H1 (cell line): ENCODE data around the gene LTC4S. TPM values are rescaled to one million over a fixed set of nuclear protein-coding genes. Genes with fewer than 3 reads are reported as not detected.

Experiments used
- CTCF ChIA-PET: fragments of 300-600 bp; sonication (Branson Sonifier 250); formaldehyde crosslinking; loops from one replicate; lab custom pipeline; 2021; ENCODE audit not compliant: partially characterized antibody; lab: Charles Lee
- POLR2A ChIA-PET: fragments of 300-600 bp; sonication (Branson Sonifier 250); formaldehyde crosslinking; loops from one replicate; lab custom pipeline; 2021; ENCODE audit warnings: inconsistent platforms; ENCODE audit not compliant: partially characterized antibody; lab: Charles Lee
- DNase-seq, 2 experiments: peaks; one replicate each; pipeline versions ENCODE4 v3.0.0 to v3.0.0-alpha.2; 2010 to 2022; ENCODE audit warnings: low spot score in 2 of 2, low read depth in 1 of 2, mixed read lengths in 1 of 2
- FAIRE-seq: peaks from 2 replicates; lab custom pipeline; 2011; peaks lifted over from hg19 to GRCh38; lab: Jason Lieb, UNC
- H2AFZ ChIP-seq: 2 replicates; pipeline ENCODE4 v1.8.1; 2012; ENCODE audit warnings: low read length, inconsistent platforms
- H2AK5ac ChIP-seq: 2 replicates; pipeline ENCODE4 v1.6.1; 2013; ENCODE audit warnings: low read depth, low read length
- H2BK120ac ChIP-seq: replicated peaks from 2 replicates; pipeline ENCODE3; 2013; ENCODE audit warnings: low read depth, low read length, inconsistent platforms
- H2BK12ac ChIP-seq: 2 replicates; pipeline ENCODE4 v1.6.1; 2013; ENCODE audit warnings: low read depth, low read length
- H2BK15ac ChIP-seq: 2 replicates; pipeline ENCODE4 v1.6.1; 2013; ENCODE audit warnings: low read length
- H2BK20ac ChIP-seq: 2 replicates; pipeline ENCODE4 v1.6.1; 2013; ENCODE audit warnings: low read length
- H2BK5ac ChIP-seq: 2 replicates; pipeline ENCODE4 v1.6.1; 2013; ENCODE audit warnings: low read depth, low read length
- H3K14ac ChIP-seq: 2 replicates; pipeline ENCODE4 v1.6.1; 2013; ENCODE audit warnings: inconsistent platforms; ENCODE audit not compliant: insufficient read length
- H3K18ac ChIP-seq: 2 replicates; pipeline ENCODE4 v1.6.1; 2013; ENCODE audit warnings: low read length; ENCODE audit errors: extremely low read depth
- H3K23ac ChIP-seq: 2 replicates; pipeline ENCODE4 v1.6.1; 2013; ENCODE audit warnings: inconsistent platforms; ENCODE audit not compliant: insufficient read length
- H3K23me2 ChIP-seq: 2 replicates; pipeline ENCODE4 v1.6.1; 2013; ENCODE audit warnings: low read depth, low read length
- H3K27ac ChIP-seq: 2 replicates; pipeline ENCODE4 v1.6.1; 2011; ENCODE audit warnings: low read depth, low read length, inconsistent platforms
- H3K27me3 ChIP-seq, 4 experiments: replicated peaks in 1 of 4; 1 replicate in 1 of 4; 2 replicates in 3 of 4; pipeline versions ENCODE4 v1.6.1 to v1.8.1; 2011 to 2013; ENCODE audit warnings: low read length in 3 of 4, mild to moderate bottlenecking in 3 of 4, inconsistent platforms in 2 of 4, mixed read lengths in 2 of 4, moderate library complexity in 1 of 4; ENCODE audit not compliant: control insufficient read depth in 3 of 4, insufficient read depth in 3 of 4; ENCODE audit errors: extremely low read depth in 1 of 4
- H3K36me3 ChIP-seq, 4 experiments: 2 replicates each; pipeline versions ENCODE4 v1.6.1 to v1.8.1; 2011 to 2013; ENCODE audit warnings: mild to moderate bottlenecking in 4 of 4, low read length in 3 of 4, moderate library complexity in 2 of 4, control low read depth in 1 of 4, inconsistent platforms in 1 of 4; ENCODE audit not compliant: insufficient read depth in 4 of 4, control insufficient read depth in 2 of 4
- H3K4ac ChIP-seq: replicated peaks from 2 replicates; pipeline ENCODE3; 2013; ENCODE audit warnings: low read length, low read depth, mixed read lengths, inconsistent platforms; ENCODE audit not compliant: insufficient read length
- H3K4me1 ChIP-seq, 4 experiments: replicated peaks in 1 of 4; 1 replicate in 1 of 4; 2 replicates in 3 of 4; pipeline versions ENCODE4 v1.6.1 to v1.8.1; 2011 to 2013; ENCODE audit warnings: low read length in 3 of 4, inconsistent platforms in 2 of 4, mixed read lengths in 1 of 4; ENCODE audit not compliant: insufficient read depth in 4 of 4, control insufficient read depth in 3 of 4
- H3K4me2 ChIP-seq, 2 experiments: 2 replicates each; pipeline versions ENCODE4 v1.6.1 to v1.8.1; 2011 to 2013; ENCODE audit warnings: low read depth in 2 of 2, low read length in 2 of 2, control low read depth in 1 of 2, inconsistent platforms in 1 of 2, mild to moderate bottlenecking in 1 of 2; ENCODE audit not compliant: insufficient read depth in 1 of 2
- H3K4me3 ChIP-seq, 4 experiments: fragments of 200-600, 300-600 bp in 1 of 4; sonication (generic), shearing (Covaris generic), sonication (Bioruptor Twin) in 1 of 4; 2 replicates each; pipeline versions ENCODE4 v1.5.1 to v1.8.1; 2011 to 2016; ENCODE audit warnings: low read length in 4 of 4, low read depth in 3 of 4, control low read depth in 2 of 4, inconsistent platforms in 2 of 4, mild to moderate bottlenecking in 2 of 4, mixed read lengths in 1 of 4, moderate library complexity in 1 of 4; ENCODE audit not compliant: insufficient read depth in 2 of 4; ENCODE audit errors: extremely low read depth in 1 of 4
- H3K56ac ChIP-seq: replicated peaks from 2 replicates; pipeline ENCODE3; 2013; ENCODE audit warnings: low read depth, mild to moderate bottlenecking, mixed read lengths, low read length, inconsistent platforms; ENCODE audit not compliant: insufficient read length
- H3K79me1 ChIP-seq: 2 replicates; pipeline ENCODE4 v1.6.1; 2013; ENCODE audit warnings: low read depth, low read length, control low read depth
- H3K79me2 ChIP-seq, 2 experiments: 2 replicates each; pipeline versions ENCODE4 v1.6.1 to v1.8.1; 2012 to 2013; ENCODE audit warnings: low read length in 2 of 2, mild to moderate bottlenecking in 2 of 2, inconsistent platforms in 1 of 2; ENCODE audit not compliant: insufficient read depth in 2 of 2, control insufficient read depth in 1 of 2
- H3K9ac ChIP-seq, 4 experiments: replicated peaks in 1 of 4; 1 replicate in 1 of 4; 2 replicates in 3 of 4; pipeline versions ENCODE4 v1.6.1 to v1.8.1; 2011 to 2013; ENCODE audit warnings: low read depth in 3 of 4, low read length in 3 of 4, control low read depth in 2 of 4, mild to moderate bottlenecking in 2 of 4, moderate library complexity in 2 of 4, inconsistent platforms in 1 of 4; ENCODE audit errors: extremely low read depth in 1 of 4
- H3K9me3 ChIP-seq, 2 experiments: 2 replicates each; pipeline versions ENCODE4 v1.6.1 to v1.8.1; 2012 to 2013; ENCODE audit warnings: mild to moderate bottlenecking in 2 of 2, moderate library complexity in 2 of 2, control low read depth in 1 of 2, inconsistent platforms in 1 of 2, low read depth in 1 of 2, low read length in 1 of 2, mixed read lengths in 1 of 2; ENCODE audit not compliant: insufficient read depth in 2 of 2
- H4K20me1 ChIP-seq, 2 experiments: replicated peaks in 1 of 2; 2 replicates each; pipeline versions ENCODE3 to v1.8.1; 2011 to 2013; ENCODE audit warnings: inconsistent platforms in 2 of 2, low read length in 2 of 2, mild to moderate bottlenecking in 1 of 2; ENCODE audit not compliant: insufficient read depth in 2 of 2, control insufficient read depth in 1 of 2
- H4K5ac ChIP-seq: 2 replicates; pipeline ENCODE4 v1.6.1; 2013; ENCODE audit warnings: low read length, low read depth, mixed read lengths, inconsistent platforms; ENCODE audit not compliant: insufficient read length
- H4K8ac ChIP-seq: 2 replicates; pipeline ENCODE4 v1.8.0; 2013; ENCODE audit warnings: mild to moderate bottlenecking, moderate library complexity, low read length, inconsistent platforms; ENCODE audit not compliant: insufficient read depth; ENCODE audit errors: extremely low read depth
- H4K91ac ChIP-seq: replicated peaks from 2 replicates; pipeline ENCODE3; 2013; ENCODE audit warnings: low read length, mixed read lengths, inconsistent platforms; ENCODE audit not compliant: insufficient read length
- MAFK ChIP-seq: IDR thresholded peaks from 2 replicates; pipeline ENCODE4 v1.6.1; 2012; ENCODE audit warnings: low read depth, mild to moderate bottlenecking, improper control_type of control experiment, low read length
- PHF8 ChIP-seq: fragments of 200-600 bp; sonication (generic); conservative IDR thresholded peaks from 2 replicates; pipeline ENCODE4 v1.7.1; 2012; ENCODE audit warnings: low read depth, mild to moderate bottlenecking, inconsistent platforms, low read length, moderate library complexity
- POLR2AphosphoS5 ChIP-seq: IDR thresholded peaks from 2 replicates; pipeline ENCODE4 v1.6.1; 2011; ENCODE audit warnings: low read depth, low read length
- RNF2 ChIP-seq: fragments of 200-900, 300-1000 bp; sonication (generic); IDR thresholded peaks from 2 replicates; pipeline ENCODE4 v1.7.1; 2016; ENCODE audit warnings: borderline replicate concordance, low read depth, mild to moderate bottlenecking, antibody characterized with exemption, low read length; ENCODE audit not compliant: poor library complexity, severe bottlenecking; ENCODE audit errors: missing control alignments
- WGBS, 2 experiments: shearing (Covaris generic) in 1 of 2; methylation state at CpG; one replicate each; pipeline versions ENCODE4 v1.1.6 to v1.1.7; 2013 to 2015; ENCODE audit warnings: low lambda C conversion rate in 2 of 2, mixed read lengths in 2 of 2, inconsistent platforms in 1 of 2, low coverage in 1 of 2, missing lambda C conversion rate in 1 of 2; ENCODE audit not compliant: insufficient replicate concordance in 2 of 2, insufficient coverage in 1 of 2, insufficient read length in 1 of 2; ENCODE audit errors: extremely low coverage in 1 of 2, missing lambda C conversion rate in 1 of 2; 5-methylcytosine and 5-hydroxymethylcytosine counted together
- polyA plus RNA-seq, 7 experiments: library from polyadenylated mRNA; depleted of rRNA in 3 of 7; stranded (reverse) in 5 of 7; unstranded in 2 of 7; fragments of >200 nt in 5 of 7; fragments of 200-250 nt in 2 of 7; gene quantifications; 1 replicate in 5 of 7; 2 replicates in 1 of 7; 4 replicates in 1 of 7; pipeline versions ENCODE4 v1.2.1 to v1.2.3, GENCODE V29; 2011 to 2013; ENCODE audit warnings: missing spikeins in 2 of 7, mixed read lengths in 2 of 7
- total RNA-seq: library from RNA; stranded (reverse); fragmentation: NEBNext Ultra II Directional; extraction: Animal tissue kit (Norgen Biotek cat#: 25700); gene quantifications from 2 replicates; pipeline ENCODE4 v1.2.1, GENCODE V29; 2021

Gene LTC4S
- total and polyA plus RNA-seq, 2 of the 8 experiments (the other 6 are each of a cell fraction or from before 2014, with no cell fraction given), result 2.2 to 3.7 TPM

DNA sequence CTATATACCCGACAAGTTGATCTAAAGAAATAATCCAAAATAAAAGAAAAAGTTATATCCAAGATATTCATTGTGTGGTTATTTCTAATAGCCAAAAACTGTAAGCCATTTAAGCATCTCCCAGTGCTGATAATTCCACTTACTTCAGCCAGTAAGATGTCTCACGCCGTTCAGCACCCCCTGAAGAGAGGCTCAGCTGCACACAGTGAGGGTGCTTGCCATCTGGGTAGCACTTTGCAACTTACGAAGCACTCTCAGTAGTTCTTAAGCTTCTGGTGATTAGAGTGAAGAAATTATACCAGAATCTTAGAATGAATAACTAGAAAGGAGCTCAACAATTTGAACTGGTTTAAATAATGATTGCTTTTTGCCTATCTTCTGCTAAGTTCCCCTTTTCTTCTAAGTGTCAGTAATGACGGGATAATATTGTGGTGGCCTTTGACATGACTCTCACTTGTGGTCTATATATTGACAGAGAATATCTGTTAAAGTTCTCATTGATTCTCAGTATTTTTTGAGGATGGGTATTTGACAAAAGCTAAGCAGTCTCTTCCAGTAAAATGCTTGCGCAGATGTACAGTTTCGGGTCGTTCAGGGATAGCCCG lies 26.2 kb upstream of the LTC4S start:
- no peak overlapping the region for H4K8ac ChIP-seq
- no peak overlapping the region for H4K5ac ChIP-seq
- no peaks in the 10 kb centered on the region for H3K27me3 ChIP-seq
- H3K79me1 ChIP-seq, result peaks cover 12% of the 10 kb centered on the region
- TF ChIP-seq RNF2 (no peak), PHF8 (no peak), MAFK (no peak), POLR2AphosphoS5 (no peak)
- peaks cover 0 to 46% of the 10 kb centered on the region in 2 experiments; a peak in 2 of 4 replicates for H3K79me2 ChIP-seq
- no peak overlapping the region for H2BK15ac ChIP-seq
- no peak overlapping the region for H2AFZ ChIP-seq
- no peak overlapping the region for H3K14ac ChIP-seq
- H3K4me2 ChIP-seq, result no peak overlapping the region
- H4K20me1 ChIP-seq, result peaks cover 14 to 21% of the 10 kb centered on the region in 2 experiments
- DNase-seq (no peak), FAIRE-seq (no peak)
- H3K4ac ChIP-seq, result no peak overlapping the region
- peaks cover 2 to 14% (median 3%) of the 10 kb centered on the region in 4 experiments for H3K4me1 ChIP-seq
- no peak overlapping the region for H2BK5ac ChIP-seq
- POLR2A ChIA-PET, result interaction anchor here (1.6 to 2.5 kb wide), 4 partner anchors 10 to 149 kb away, joined by 3 to 10 read pairs (median 6); partner anchors contain the start of gene MAML1
- no peak overlapping the region for H3K56ac ChIP-seq
- no peaks in the 10 kb centered on the region for H3K9me3 ChIP-seq
- no peak overlapping the region for H3K23ac ChIP-seq
- CTCF ChIA-PET, result interaction anchor here (0.6 to 6.0 kb wide), 9 partner anchors 8 to 35 kb away, joined by 3 to 53 read pairs (median 5); no protein-coding TSS in a partner anchor
- no peaks in the 10 kb centered on the region for H3K23me2 ChIP-seq
- H3K4me3 ChIP-seq, result no peak overlapping the region
- H3K36me3 ChIP-seq, result peaks cover 23 to 57% (median 40%) of the 10 kb centered on the region in 4 experiments
- H3K18ac ChIP-seq, result no peak overlapping the region
- H2BK12ac ChIP-seq, result no peak overlapping the region
- H3K9ac ChIP-seq, result no peak overlapping the region
- H2BK20ac ChIP-seq, result no peak overlapping the region
- 92% methylated on average over 9 of the region's 9 CpGs; no CpG with 5 or more reads in 1 of the 2 experiments for WGBS, 2 experiments
- no peak overlapping the region for H2AK5ac ChIP-seq
- H4K91ac ChIP-seq, result no peak overlapping the region
- no peak overlapping the region for H3K27ac ChIP-seq
- H2BK120ac ChIP-seq, result no peak overlapping the region
